NB4 (cell line): ENCODE data around the gene ENTREP3.

Experiments
- CTCF ChIP-seq: IDR thresholded peaks from one replicate; pipeline ENCODE4 v1.5.1; 2012; ENCODE audit warnings: low read depth, low read length
- MAX ChIP-seq: IDR thresholded peaks from 2 replicates; pipeline ENCODE4 v1.6.1; 2011; ENCODE audit warnings: low read depth, low read length
- MYC ChIP-seq: IDR thresholded peaks from 2 replicates; pipeline ENCODE4 v1.6.1; 2011; ENCODE audit warnings: low read depth, low read length
- POLR2A ChIP-seq: IDR thresholded peaks from 2 replicates; pipeline ENCODE4 v1.6.1; 2011; ENCODE audit warnings: mild to moderate bottlenecking; ENCODE audit not compliant: insufficient read length; ENCODE audit errors: extremely low read depth

DNA sequence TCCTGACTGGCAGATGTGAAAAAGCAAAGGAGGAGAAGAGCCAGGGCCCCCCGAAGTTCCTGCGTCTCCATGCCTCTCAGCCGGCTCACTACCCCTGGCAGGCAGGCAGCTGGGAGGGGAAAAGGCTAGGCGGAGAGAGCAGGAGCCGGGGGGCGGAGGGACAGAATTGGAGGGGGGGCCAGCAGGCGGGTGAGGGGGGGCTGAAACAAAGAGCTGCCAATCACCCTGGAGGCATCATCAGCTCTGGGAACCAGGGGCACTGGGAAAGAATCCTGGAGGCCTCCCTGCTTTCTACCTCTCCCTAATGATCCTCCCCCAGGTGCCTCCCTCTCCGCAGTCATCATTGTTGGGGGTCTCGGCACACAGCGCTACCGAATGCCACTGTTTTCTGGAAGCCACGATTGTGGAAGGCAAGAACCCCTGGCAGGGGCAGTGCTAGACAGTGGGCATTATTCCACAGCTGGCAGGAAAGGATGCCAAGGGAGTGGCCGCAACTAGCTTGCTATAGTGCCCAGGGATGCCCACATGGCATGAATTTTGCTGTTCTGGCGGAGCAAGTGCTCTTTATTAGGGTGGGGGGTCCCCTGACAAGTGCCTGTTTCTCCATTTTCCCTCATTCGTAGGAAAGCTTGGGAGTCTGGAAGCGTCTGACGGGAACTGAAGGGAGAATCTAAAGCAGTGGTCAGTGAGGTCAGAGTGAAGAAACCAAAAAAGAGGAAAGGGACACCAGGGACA lies 47.3 kb downstream of the ENTREP3 start, which contains the start of gene THBS3:
- TF ChIP-seq CTCF, result no peak
- TF ChIP-seq POLR2A, result no peak
- TF ChIP-seq MAX, result no peak
- TF ChIP-seq MYC, result no peak
